Left lung (tissue), 10 donors: ENCODE data around the gene TMEM167B. TPM values are rescaled to one million over a fixed set of nuclear protein-coding genes. Genes with fewer than 3 reads are reported as not detected.

Experiments
- ATAC-seq: fragments of 200-7000 bp; cut with Tn5 transposase; one replicate; pipeline ENCODE4 v1.9.1; 2020; ENCODE audit warnings: moderate library complexity
- DNase-seq, 4 donors: peaks; one replicate each; pipeline ENCODE4 v3.0.0-alpha.2; 2013 to 2020
- H3K27ac ChIP-seq, 2 donors: fragments of 200-600 bp; sonication (generic) in 1 of 2; one replicate each; pipeline versions ENCODE4 v1.5.0 to v1.8.0; 2020 to 2021
- H3K27me3 ChIP-seq, 2 donors: fragments of 200-600 bp; sonication (generic) in 1 of 2; one replicate each; pipeline versions ENCODE4 v1.5.0 to v1.8.0; 2020 to 2021
- H3K36me3 ChIP-seq, 2 donors: fragments of 200-600 bp; sonication (generic) in 1 of 2; one replicate each; pipeline versions ENCODE4 v1.5.0 to v1.8.0; 2020 to 2021
- H3K4me1 ChIP-seq, 2 donors: fragments of 200-600 bp; one replicate each; pipeline ENCODE4 v1.8.0; 2021
- H3K4me3 ChIP-seq, 2 donors: fragments of 200-600 bp; sonication (generic) in 1 of 2; one replicate each; pipeline versions ENCODE4 v1.5.0 to v1.8.0; 2020 to 2021; ENCODE audit warnings: mild to moderate bottlenecking in 1 of 2
- H3K9me3 ChIP-seq, 2 donors: fragments of 200-600 bp; sonication (generic) in 1 of 2; one replicate each; pipeline versions ENCODE4 v1.5.0 to v1.8.0; 2020 to 2021
- intact Hi-C, 2 donors: fragments of 100-400 bp; cut with DNase I; formaldehyde crosslinking; loops; one replicate each; pipeline versions ENCODE4 v1.11.2 to v1.14.2; 2022
- polyA plus RNA-seq, 6 donors: library from polyadenylated mRNA; unstranded; fragments of 120-200 nt; gene quantifications; one replicate each; pipeline ENCODE4 v1.2.1, GENCODE V29; 2013; ENCODE audit not compliant: insufficient read length in 6 of 6
- total RNA-seq, 2 donors: library from RNA; stranded (reverse); fragmentation: NEBNext Ultra II Directional; extraction: Animal tissue kit (Norgen Biotek cat#: 25700); gene quantifications; one replicate each; pipeline ENCODE4 v1.2.1, GENCODE V29; 2021
- TF ChIP-seq, protein P1 (sequence below), 2 donors: fragments of 200-600 bp; sonication (generic) in 1 of 2; IDR thresholded peaks; one replicate each; pipeline versions ENCODE4 v1.5.0 to v1.8.0; 2021; ENCODE audit warnings: antibody characterized with exemption in 2 of 2
- donor health status: DM: no; HTN: yes; CAD: no.
- donor health status: DM: no; HTN: no; CAD: no.

Gene TMEM167B
- total and polyA plus RNA-seq, 8 donors: 33.5 to 47.2 (median 42.0) TPM

DNA sequence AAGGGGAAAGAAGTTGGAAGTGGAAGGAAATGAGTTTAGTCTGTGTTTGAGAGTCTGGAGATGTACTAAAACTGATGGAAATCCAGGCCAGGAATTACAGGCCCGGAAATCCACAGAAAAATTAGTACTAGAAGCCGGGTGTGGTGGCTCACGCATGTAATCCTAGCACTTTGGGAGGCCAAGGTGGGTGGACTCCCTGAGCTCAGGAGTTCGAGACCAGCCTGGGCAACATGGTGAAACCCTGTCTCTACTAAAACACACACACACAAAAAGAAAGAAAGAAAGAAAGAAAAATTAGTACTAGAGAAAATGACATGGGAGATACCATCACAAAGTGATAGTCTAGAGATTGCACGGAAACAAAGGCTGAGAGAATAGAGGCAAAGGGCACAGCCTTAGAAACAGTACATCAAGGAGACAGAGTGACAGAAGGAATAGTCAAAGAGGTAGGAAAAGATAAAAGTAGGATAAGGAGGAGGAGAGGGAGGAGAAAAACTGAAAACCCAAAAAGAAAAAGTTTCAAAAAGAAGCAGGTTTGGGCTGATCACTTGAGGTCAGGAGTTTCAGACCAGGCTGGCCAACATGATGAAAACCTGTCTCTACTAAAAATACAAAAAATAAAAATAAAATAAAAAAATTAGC lies 10.0 kb upstream of the TMEM167B start:
- H3K4me1 ChIP-seq: peaks cover 0 to 7% of the 10 kb centered on the region in 2 donors
- no peak overlapping the region for H3K4me3 ChIP-seq
- DNase-seq (no peak), ATAC-seq (no peak)
- intact Hi-C loops: no loop called here
- no peaks in the 10 kb centered on the region for H3K27me3 ChIP-seq
- no peaks in the 10 kb centered on the region for H3K36me3 ChIP-seq
- H3K9me3 ChIP-seq: no peaks in the 10 kb centered on the region
- TF ChIP-seq, protein P1, sequence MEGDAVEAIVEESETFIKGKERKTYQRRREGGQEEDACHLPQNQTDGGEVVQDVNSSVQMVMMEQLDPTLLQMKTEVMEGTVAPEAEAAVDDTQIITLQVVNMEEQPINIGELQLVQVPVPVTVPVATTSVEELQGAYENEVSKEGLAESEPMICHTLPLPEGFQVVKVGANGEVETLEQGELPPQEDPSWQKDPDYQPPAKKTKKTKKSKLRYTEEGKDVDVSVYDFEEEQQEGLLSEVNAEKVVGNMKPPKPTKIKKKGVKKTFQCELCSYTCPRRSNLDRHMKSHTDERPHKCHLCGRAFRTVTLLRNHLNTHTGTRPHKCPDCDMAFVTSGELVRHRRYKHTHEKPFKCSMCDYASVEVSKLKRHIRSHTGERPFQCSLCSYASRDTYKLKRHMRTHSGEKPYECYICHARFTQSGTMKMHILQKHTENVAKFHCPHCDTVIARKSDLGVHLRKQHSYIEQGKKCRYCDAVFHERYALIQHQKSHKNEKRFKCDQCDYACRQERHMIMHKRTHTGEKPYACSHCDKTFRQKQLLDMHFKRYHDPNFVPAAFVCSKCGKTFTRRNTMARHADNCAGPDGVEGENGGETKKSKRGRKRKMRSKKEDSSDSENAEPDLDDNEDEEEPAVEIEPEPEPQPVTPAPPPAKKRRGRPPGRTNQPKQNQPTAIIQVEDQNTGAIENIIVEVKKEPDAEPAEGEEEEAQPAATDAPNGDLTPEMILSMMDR (IDR thresholded peaks at IDR 0.05): no peak
- H3K27ac ChIP-seq: peak overlapping the region; percentile 28 to 67

DNA sequence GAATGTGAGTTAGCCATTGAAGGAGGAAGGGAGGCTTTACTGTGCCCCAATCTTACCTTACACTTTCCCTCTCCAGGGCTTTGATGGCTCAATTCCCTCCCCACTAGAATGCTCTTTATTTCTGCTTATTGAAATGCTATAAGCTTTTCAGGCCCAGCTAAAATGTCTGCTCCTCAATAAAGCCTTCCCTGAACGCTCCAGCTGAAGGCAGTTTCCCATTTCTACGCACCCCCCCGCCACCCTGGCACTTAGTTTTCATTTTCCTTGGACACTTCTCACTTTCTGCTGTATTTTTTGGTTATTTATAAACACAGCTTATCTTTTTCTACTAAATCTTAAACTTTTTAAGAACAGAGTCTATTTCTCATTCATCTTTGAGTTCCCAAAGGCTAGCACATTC lies 7.1 kb upstream of the TMEM167B start:
- no peaks in the 10 kb centered on the region for H3K9me3 ChIP-seq
- no peaks in the 10 kb centered on the region for H3K36me3 ChIP-seq
- no peak for ATAC-seq
- no peaks in the 10 kb centered on the region for H3K27me3 ChIP-seq
- intact Hi-C loops: no loop called here
- H3K4me3 ChIP-seq: no peak overlapping the region
- peaks cover 0 to 5% of the 10 kb centered on the region in 2 donors for H3K4me1 ChIP-seq
- H3K27ac ChIP-seq: no peak overlapping the region
- TF ChIP-seq, protein P1 (IDR thresholded peaks at IDR 0.05): no peak
- no peak for DNase-seq

DNA sequence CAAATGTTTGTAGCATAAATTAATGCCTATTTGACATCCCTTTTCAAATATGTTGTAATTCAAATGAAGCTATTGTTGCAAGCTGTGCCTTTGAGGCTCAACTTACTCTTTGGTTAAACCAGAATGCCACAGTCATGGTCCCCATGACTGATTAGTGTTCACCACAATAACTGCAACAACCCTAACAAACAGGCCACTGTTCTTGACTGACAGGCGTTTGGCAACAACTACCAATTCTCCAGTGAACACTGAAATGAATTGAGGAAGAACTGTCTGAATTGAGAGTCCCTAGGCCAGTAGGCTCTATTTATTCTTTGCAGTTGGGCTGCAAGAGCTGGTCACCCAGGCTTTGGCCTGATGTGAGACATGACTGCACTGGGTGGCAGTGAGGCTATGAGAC lies 6.6 kb upstream of the TMEM167B start:
- H3K4me3 ChIP-seq: no peak overlapping the region
- intact Hi-C loops: no loop called here
- no peaks in the 10 kb centered on the region for H3K27me3 ChIP-seq
- no peaks in the 10 kb centered on the region for H3K9me3 ChIP-seq
- ATAC-seq: no peak
- no peak for DNase-seq
- H3K27ac ChIP-seq: no peak overlapping the region
- TF ChIP-seq, protein P1 (IDR thresholded peaks at IDR 0.05): no peak
- peaks cover 0 to 5% of the 10 kb centered on the region in 2 donors for H3K4me1 ChIP-seq
- no peaks in the 10 kb centered on the region for H3K36me3 ChIP-seq

DNA sequence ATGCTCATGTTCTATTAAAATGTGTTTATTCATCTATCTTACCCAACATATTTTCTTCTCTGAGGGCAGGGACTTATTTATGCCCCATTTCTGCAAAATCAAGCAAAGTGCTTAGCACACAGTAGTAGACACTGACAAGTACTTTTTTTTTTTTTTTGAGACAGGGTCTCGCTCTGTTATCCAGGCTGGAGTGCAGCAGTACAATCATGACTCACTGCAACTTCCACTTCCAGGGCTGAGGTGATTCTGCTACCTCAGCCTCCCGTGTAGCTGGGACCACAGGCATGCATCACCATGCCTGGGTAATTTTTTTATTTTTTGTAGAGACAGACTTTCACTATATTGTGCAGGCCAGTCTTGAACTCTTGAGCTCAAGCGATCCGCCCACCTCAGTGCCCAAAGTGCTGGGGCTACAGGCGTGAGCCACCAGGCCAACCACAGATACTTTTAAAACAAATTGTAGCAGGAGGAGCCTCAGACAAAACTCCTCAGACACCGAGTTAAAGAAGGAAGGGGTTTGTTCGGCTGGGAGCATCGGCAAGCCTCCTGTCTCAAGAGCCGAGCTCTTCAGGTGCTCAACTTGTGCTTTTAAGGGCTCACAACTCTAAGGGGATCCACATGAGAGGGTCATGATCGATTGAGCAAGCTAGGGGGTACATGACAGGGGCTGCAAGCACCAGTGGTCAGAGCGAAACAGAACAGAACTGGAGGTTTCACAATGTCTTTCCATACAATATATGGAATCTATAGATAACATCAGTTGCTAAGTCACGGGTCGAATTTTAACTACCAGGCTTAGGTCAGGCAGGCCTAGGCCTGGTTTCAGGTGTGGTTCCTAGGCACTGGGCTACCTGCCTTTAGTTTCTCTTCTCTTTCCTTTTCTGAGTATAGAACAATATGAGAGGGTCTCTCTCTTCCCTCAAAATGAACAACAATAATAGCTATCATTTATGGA lies 5.7 kb upstream of the TMEM167B start:
- TF ChIP-seq, protein P1 (IDR thresholded peaks at IDR 0.05): no peak
- ATAC-seq (no peak), DNase-seq (no peak)
- Histone ChIP-seq H3K4me1 (peaks cover 0 to 11% of the 10 kb centered on the region in 2 donors), H3K36me3 (no peaks in the 10 kb centered on the region), H3K9me3 (no peaks in the 10 kb centered on the region), H3K27ac (no peak overlapping the region), H3K27me3 (no peaks in the 10 kb centered on the region), H3K4me3 (no peak overlapping the region)
- intact Hi-C loops: no loop called here
